ENCODE data around the gene OXA1L. TPM values are rescaled to one million over a fixed set of nuclear protein-coding genes. Genes with fewer than 3 reads are reported as not detected.
"Not testable (repeated sequence)": the region's sequence is repeated elsewhere in the genome, so short reads cannot be mapped to it uniquely, and the experiment has no call there.

The OXA1L gene
- total and polyA plus RNA-seq, 12 donors: 79.9 to 183 (median 131) TPM

DNA sequence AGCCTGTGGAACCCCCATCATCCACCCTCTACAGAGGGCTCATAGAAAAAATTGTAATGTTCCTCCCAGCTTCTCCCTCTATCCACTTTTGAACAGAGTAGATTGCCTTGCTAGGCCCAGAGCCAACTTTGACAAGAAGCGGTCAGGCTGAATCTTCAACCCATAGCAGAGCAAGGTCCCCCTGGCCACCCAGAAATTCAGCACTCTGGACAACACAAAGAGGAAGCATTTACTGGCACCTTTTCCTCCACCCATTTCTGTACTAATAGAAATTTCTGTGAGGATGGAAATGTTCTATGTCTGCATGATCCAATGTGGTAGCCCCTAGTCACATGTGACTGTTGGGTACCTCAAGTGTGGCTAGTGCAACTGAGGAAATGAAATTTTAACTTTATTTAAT lies 42.7 kb upstream of the OXA1L start:
- WGBS, 4 donors: 56 to 92% (median 82%) methylated on average over 1 of the region's 1 CpG
- TF ChIP-seq POLR2A (IDR thresholded peaks at IDR 0.05): no peak
- TF ChIP-seq, protein P1, sequence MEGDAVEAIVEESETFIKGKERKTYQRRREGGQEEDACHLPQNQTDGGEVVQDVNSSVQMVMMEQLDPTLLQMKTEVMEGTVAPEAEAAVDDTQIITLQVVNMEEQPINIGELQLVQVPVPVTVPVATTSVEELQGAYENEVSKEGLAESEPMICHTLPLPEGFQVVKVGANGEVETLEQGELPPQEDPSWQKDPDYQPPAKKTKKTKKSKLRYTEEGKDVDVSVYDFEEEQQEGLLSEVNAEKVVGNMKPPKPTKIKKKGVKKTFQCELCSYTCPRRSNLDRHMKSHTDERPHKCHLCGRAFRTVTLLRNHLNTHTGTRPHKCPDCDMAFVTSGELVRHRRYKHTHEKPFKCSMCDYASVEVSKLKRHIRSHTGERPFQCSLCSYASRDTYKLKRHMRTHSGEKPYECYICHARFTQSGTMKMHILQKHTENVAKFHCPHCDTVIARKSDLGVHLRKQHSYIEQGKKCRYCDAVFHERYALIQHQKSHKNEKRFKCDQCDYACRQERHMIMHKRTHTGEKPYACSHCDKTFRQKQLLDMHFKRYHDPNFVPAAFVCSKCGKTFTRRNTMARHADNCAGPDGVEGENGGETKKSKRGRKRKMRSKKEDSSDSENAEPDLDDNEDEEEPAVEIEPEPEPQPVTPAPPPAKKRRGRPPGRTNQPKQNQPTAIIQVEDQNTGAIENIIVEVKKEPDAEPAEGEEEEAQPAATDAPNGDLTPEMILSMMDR (IDR thresholded peaks at IDR 0.05): no peak

DNA sequence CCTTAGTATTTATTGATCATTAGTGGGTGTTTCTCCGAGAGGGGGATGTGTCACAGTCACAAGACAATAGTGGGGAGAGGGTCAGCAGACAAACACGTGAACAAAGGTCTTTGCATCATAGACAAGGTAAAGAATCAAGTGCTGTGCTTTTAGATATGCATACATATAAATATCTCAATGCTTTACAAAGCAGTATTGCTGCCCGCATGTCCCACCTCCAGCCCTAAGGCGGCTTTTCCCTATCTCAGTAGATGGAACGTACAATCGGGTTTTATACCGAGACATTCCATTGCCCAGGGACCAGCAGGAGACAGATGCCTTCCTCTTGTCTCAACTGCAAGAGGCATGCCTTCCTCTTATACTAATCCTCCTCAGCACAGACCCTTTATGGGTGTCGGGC lies 41.6 kb upstream of the OXA1L start:
- intact Hi-C loops (cut with DNase I); H3K36me3 ChIP-seq (replicated peaks in 1 of 2); H3K4me3 ChIP-seq; H3K9me3 ChIP-seq (replicated peaks in 1 of 3); H3K4me1 ChIP-seq (replicated peaks in 1 of 2); H3K27ac ChIP-seq; DNase-seq; H3K27me3 ChIP-seq: not testable (repeated sequence)
- 66 to 73% (median 69%) methylated on average over 8 of the region's 8 CpGs for WGBS, 4 donors

More for the DNA sequence above, 42.7 kb upstream of the OXA1L start:
- H3K27me3 ChIP-seq: no peaks in the 10 kb centered on the region
- H3K4me3 ChIP-seq: no peak overlapping the region
- intact Hi-C loops (cut with DNase I): no loop called here
- no peaks in the 10 kb centered on the region for H3K36me3 ChIP-seq (replicated peaks in 1 of 2)
- no peaks in the 10 kb centered on the region for H3K9me3 ChIP-seq (replicated peaks in 1 of 3)
- DNase-seq: no peak
- H3K4me1 ChIP-seq (replicated peaks in 1 of 2): no peaks in the 10 kb centered on the region
- no peak overlapping the region for H3K27ac ChIP-seq

DNA sequence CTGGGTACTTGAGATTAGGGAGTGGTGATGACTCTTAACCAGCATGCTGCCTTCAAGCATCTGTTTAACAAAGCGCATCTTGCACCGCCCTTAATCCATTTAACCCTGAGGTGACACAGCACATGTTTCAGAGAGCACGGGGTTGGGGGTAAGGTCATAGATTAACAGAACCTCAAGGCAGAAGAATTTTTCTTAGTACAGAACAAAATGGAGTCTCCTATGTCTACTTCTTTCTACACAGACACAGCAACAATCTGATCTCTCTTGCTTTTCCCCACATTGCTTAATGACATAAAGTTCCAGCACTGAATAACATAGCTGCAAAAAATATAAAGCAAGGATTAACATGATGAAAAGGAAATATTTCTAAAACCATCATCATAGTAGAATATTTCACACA lies 41.1 kb upstream of the OXA1L start:
- H3K36me3 ChIP-seq (replicated peaks in 1 of 2); intact Hi-C loops (cut with DNase I); H3K27me3 ChIP-seq; H3K27ac ChIP-seq; H3K4me3 ChIP-seq; H3K4me1 ChIP-seq (replicated peaks in 1 of 2); H3K9me3 ChIP-seq (replicated peaks in 1 of 3); DNase-seq: not testable (repeated sequence)
- WGBS, 4 donors: 61 to 77% (median 70%) methylated on average over 2 to 3 of the region's 3 CpGs

DNA sequence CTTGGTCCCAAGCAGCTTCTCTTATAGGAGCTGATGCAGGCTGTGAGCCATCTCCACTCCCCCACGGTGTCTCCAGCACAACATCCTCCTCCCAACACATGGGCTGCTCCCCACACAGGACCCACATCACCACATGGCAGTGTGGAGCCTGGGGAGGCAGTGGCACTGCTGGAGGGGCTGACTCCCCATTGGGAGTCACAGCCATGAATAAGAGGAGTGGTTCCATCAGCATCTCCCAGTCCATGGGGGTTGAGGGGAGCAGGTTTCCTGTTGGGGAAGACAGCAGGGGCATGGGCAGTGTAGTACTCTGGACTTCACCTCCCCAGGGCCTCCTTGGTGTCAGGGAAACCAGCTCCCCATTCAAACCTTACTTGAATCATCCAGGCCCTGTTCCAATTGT lies 40.5 kb upstream of the OXA1L start:
- WGBS, 4 donors: 57 to 67% (median 60%) methylated on average over 1 of the region's 1 CpG
- DNase-seq: no peak

DNA sequence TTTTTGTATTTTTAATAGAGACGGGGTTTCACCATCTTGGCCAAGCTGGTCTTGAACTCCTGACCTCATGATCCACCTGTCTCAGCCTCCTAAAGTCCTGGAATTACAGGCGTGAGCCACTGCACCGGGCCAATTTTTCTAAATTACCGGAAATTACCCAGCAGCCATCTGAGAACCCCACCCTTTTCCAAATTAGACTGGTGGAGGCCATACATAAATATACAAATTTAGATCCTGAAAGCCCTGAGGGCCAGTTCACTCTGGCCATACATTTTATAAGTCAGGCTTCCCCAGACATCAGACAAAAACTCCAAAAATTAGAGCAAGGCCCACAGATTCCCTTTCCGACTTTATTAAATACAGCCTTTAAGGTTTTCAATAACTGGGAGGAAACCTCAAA lies 34.4 kb upstream of the OXA1L start:
- H3K27ac ChIP-seq; H3K4me1 ChIP-seq (replicated peaks in 1 of 2); H3K36me3 ChIP-seq (replicated peaks in 1 of 2); H3K9me3 ChIP-seq (replicated peaks in 1 of 3); H3K27me3 ChIP-seq; intact Hi-C loops (cut with DNase I); DNase-seq; H3K4me3 ChIP-seq: not testable (repeated sequence)
- 80 to 91% (median 87%) methylated on average over 5 of the region's 5 CpGs for WGBS, 4 donors

More for the DNA sequence above, 40.5 kb upstream of the OXA1L start:
- Histone ChIP-seq H3K27me3 (no peaks in the 10 kb centered on the region), H3K9me3 (replicated peaks in 1 of 3) (no peaks in the 10 kb centered on the region), H3K4me1 (replicated peaks in 1 of 2) (no peaks in the 10 kb centered on the region), H3K4me3 (no peak overlapping the region), H3K27ac (no peak overlapping the region), H3K36me3 (replicated peaks in 1 of 2) (no peaks in the 10 kb centered on the region)
- intact Hi-C loops (cut with DNase I): no loop called here
- TF ChIP-seq POLR2A (IDR thresholded peaks at IDR 0.05): no peak
- TF ChIP-seq, protein P1 (IDR thresholded peaks at IDR 0.05): no peak

DNA sequence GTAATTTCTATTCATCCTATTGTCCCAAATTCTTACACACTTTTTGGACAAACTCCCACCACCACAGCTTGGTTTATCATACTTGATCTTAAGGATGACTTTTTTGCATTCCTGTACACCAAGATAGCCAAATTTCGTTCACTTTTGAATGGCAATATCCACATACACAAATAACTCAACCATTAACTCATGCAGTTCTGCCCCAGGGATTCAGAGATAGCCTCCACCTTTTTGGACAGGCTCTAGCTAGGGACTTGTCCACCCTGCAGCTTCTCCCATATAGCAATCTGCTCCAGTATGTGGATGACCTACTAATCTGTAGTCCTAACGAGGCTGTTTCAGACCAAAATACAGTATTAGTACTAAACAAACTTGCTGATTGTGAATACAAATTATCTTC lies 32.7 kb upstream of the OXA1L start:
- intact Hi-C loops (cut with DNase I): no loop called here
- Histone ChIP-seq H3K4me3 (no peak overlapping the region), H3K9me3 (replicated peaks in 1 of 3) (no peaks in the 10 kb centered on the region), H3K27me3 (no peaks in the 10 kb centered on the region), H3K27ac (no peak overlapping the region), H3K36me3 (replicated peaks in 1 of 2) (no peaks in the 10 kb centered on the region), H3K4me1 (replicated peaks in 1 of 2) (no peaks in the 10 kb centered on the region)
- TF ChIP-seq, protein P1 (IDR thresholded peaks at IDR 0.05): no peak
- no peak for TF ChIP-seq POLR2A (IDR thresholded peaks at IDR 0.05)
- 38 to 59% (median 56%) methylated on average over 2 of the region's 2 CpGs for WGBS, 4 donors
- DNase-seq: no peak
